HG03039 (cell line): ENCODE results near the gene ADNP.

Experiments used
- ATAC-seq: cut with Tn5 transposase; IDR thresholded peaks from one replicate; pipeline ENCODE4 v1.9.1; 2021; ENCODE audit warnings: mild to moderate bottlenecking, moderate library complexity; ENCODE audit not compliant: unreplicated experiment

The ADNP gene

DNA sequence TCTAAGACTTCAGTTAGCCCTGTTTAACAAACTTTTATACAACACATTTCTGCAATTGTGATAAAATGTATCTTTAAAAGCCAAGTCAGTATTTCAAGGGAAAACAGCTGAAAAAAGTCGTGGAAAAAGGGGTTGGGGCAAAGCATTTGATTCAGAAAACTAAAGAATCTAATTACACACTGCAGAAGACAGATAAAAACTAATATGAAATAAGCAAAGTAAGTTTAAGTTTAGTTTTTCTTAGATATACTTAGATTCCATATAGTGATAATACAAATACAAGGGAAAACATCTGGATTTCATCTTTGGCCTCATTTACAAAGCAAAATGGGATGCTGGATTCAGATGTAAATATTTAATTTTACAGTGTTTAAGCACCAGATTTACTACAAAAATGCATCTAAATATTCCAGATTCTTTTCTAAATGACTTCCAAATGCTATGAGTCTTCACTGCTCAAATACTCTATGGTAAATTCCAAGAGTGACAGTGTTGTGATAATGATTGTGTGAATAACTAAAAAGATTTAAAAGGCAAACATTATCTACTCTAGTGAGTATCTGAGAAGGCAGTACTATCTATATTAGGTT lies 1.5 kb upstream of the ADNP start:
- ATAC-seq, result no peak

DNA sequence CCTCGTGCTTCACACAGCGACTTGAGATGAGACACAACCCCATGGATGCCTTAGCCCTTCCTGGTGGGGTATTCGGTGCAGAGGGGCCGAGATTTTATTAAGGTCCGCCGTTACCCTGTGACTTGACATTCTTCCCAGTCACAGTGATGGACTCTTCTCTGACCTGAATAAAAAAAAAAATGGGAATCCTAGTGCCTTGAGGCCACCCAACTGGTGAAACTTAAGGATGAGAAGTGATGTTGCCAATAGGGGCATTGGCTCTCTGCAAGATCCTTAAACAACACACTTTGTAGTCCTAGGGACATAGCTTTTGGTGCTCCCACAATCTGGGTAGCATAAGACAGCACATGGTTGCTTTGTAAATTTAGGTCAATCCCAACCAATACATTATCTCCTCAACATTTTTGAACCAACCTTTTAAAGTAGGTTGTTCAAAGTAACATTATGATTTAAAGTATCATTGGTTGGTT lies 814 bp upstream of the ADNP start:
- no peak for ATAC-seq

GRCh38 chr20:50930976-50931305 lies 296 bp downstream of the ADNP start:
- ATAC-seq, result no peak

- peak; percentile 9 for ATAC-seq
Measured at GRCh38 chr20:50930139-50930975, 880 bp downstream of the ADNP start.

GRCh38 chr20:50929299-50930138 lies 1.7 kb downstream of the ADNP start:
- ATAC-seq, result peak; percentile 48

DNA sequence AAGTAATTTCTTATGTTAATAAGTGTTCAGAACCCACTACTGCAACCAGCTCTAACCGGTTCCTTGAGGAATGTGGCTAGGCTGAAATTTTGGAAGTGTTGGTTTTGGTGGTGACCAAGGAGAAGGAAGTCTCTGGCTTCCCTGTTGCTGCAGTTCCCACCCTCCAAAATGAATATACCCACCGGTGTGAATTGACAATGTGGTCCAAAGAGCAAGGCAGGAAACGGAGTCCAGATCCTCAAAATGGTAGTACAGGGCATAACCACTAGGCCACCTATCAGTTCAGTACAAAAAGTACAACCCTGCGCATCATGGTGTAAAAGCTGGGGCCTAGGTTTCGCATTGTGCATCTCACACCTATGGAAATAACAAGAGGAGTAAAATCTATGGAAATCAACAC lies 2.8 kb downstream of the ADNP start:
- ATAC-seq, result no peak

GRCh38 chr20:50926530-50926929 lies 4.7 kb downstream of the ADNP start:
- ATAC-seq, result no peak

DNA sequence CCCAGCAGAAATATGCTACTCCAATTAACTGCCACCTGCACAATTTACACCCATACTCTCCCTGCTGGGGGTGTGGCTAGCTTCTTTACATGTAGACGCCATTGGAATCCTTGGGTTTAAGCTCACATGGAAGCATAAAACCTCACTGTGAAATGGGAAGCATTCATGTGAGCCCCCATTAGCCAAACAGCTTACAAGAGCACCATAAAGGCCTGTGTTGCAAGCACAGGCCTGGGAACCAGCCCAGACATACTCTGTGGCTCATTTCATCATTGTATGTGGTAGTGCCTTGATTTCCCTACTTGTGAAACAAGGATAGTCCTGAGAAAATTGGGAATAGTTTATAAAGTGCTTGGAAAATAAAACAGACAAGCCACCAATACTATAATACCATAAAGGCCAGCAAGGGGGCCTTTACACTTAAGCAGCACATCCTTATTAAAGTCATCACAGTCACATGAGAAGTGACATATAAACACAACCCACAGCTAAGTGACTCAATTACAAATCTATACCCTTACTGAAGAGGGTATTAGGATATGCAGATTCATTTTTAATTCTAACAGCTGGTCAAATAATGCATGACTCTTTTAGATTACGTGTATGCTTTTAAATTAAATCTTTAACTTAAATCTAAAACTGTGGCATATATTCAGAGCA lies 6.8 kb downstream of the ADNP start:
- ATAC-seq, result no peak

- ATAC-seq, result no peak
Measured at GRCh38 chr20:50921803-50922501, 9.3 kb downstream of the ADNP start.

DNA sequence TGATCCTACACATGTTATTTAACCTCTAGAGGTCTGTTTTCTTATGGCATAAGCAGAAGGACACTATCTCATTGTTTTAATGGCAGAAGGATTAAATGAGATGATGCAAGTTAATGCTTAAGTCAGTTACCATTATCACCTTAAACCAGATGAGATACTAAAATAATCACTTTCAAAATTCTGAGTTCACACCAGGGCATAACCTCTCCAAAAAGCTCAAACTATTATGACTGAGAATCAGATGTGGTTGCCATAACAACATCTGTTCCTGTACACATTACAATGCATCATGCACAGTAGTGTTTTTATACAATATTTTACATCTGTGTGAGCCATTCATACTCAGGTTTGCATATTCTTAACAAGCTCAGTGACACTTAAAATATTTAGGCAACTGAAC lies 10.2 kb downstream of the ADNP start:
- ATAC-seq, result no peak

GRCh38 chr20:50919567-50919966 lies 11.7 kb downstream of the ADNP start:
- no peak for ATAC-seq

- no peak for ATAC-seq
Measured at GRCh38 chr20:50918403-50918802, 12.8 kb downstream of the ADNP start.

DNA sequence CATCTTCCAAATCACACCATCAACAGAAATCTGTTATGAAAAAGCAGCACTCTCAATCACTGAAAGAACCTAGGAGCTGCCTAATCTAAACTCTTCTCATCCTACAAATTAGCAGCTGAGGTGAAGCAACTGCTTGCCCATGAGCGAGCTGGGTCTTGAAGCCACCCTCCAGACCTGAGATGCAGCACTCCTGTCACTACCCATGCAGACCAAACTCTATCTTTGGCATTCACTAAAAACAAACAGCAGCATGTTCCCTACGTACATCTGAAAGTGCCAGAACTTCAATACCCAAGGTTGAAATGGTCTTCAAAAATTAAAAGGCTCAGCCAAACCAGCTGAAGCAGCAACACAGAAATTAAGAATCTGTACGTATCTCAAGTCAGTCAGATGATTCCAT lies 14.3 kb downstream of the ADNP start:
- no peak for ATAC-seq

GRCh38 chr20:50916257-50916656 lies 15.0 kb downstream of the ADNP start:
- no peak for ATAC-seq

DNA sequence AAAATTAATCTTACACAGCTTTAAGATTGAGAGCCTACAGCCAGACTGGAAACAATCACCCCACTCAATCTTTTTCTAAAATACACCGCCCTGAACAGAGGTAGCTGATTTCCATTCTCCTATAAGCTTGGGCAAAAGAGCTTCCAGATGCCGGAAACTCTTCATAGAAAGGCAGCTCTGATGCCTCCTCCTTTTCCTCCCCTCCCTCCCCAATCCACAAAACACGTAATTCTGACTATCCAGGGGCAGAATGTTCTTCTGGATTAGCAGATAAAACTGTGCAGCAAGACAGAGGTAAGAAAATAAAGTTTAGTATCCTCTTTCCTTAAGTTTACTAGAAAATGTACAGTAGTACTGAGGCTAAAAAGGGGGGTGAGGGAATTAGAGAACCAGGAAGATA lies 15.8 kb downstream of the ADNP start:
- ATAC-seq, result no peak

- no peak for ATAC-seq
Measured at GRCh38 chr20:50913690-50914375, 17.4 kb downstream of the ADNP start.

DNA sequence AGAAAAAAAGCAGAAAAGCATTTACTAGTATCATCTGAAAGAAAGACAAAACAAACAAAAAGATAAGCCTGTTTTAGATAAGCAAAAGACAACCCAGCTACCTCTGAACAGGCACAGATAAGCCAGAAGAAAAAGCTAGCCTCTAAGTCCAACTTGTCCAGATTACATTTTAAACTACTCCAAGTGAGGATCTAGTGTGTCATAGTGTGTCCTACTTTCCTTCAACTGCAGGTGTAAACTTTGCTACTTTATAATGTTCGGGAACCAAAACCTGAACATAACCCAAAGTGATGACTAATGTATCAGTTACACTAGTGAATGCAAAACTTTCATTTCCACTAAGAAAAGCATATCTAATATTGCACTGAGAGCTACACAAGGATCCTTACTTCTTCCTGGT lies 19.5 kb downstream of the ADNP start:
- ATAC-seq, result no peak

DNA sequence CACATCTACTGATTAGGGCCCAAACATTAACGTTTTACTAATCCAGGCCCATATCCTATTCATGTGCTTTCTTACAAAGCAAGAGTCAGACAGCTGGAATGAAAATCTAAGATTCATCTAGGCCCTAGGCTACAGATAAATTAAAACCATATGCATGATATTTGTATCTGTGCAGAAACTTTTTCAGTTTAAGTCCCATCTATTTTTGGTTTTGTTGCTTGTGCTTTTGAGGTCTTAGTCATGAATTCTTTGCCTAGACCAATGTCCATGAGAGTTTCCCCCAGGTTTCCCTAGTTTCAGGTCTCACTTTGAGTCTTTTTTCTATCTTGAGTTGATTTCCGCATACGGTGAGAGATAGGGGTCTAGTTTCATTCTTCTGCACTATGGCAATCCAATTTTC lies 20.2 kb downstream of the ADNP start:
- no peak for ATAC-seq

GRCh38 chr20:50909413-50909812 lies 21.8 kb downstream of the ADNP start:
- ATAC-seq, result no peak

- no peak for ATAC-seq
Measured at GRCh38 chr20:50904067-50904570, 27.1 kb downstream of the ADNP start.
